Osteoblast (primary cell): Measurements from ENCODE around the gene MIS12. TPM values are rescaled to one million over a fixed set of nuclear protein-coding genes. Genes with fewer than 3 reads are reported as not detected.

ENCODE experiments used
- DNase-seq: peaks from one replicate; pipeline ENCODE4 v3.0.0; 2011; ENCODE audit warnings: low spot score, mixed read lengths; ENCODE audit not compliant: insufficient read length; ENCODE audit errors: missing footprints
- H2AFZ ChIP-seq: 2 replicates; pipeline ENCODE4 v1.6.0; 2011; ENCODE audit warnings: mild to moderate bottlenecking, low read length
- H3K27ac ChIP-seq: 2 replicates; pipeline ENCODE4 v1.5.1; 2011; ENCODE audit warnings: mild to moderate bottlenecking, low read depth, low read length, moderate library complexity
- H3K27me3 ChIP-seq: 2 replicates; pipeline ENCODE4 v1.6.0; 2012; ENCODE audit warnings: mild to moderate bottlenecking, control low read depth, inconsistent platforms, low read length, moderate library complexity; ENCODE audit not compliant: insufficient read depth
- H3K36me3 ChIP-seq: 2 replicates; pipeline ENCODE4 v1.5.1; 2011; ENCODE audit warnings: mild to moderate bottlenecking, low read length, control low read depth, moderate library complexity; ENCODE audit not compliant: insufficient read depth
- H3K4me1 ChIP-seq: 2 replicates; pipeline ENCODE4 v1.5.1; 2011; ENCODE audit warnings: mild to moderate bottlenecking, low read length, control low read depth, moderate library complexity; ENCODE audit not compliant: insufficient read depth
- H3K4me2 ChIP-seq: 2 replicates; pipeline ENCODE4 v1.6.0; 2011; ENCODE audit warnings: mild to moderate bottlenecking, low read length; ENCODE audit not compliant: insufficient read depth
- H3K4me3 ChIP-seq: fragments of 200-600 bp; sonication (generic); 3 replicates; pipeline ENCODE4 v1.5.1; 2012; ENCODE audit warnings: mild to moderate bottlenecking, low read length, inconsistent platforms; ENCODE audit not compliant: insufficient read depth
- H3K79me2 ChIP-seq: 2 replicates; pipeline ENCODE4 v1.6.0; 2012; ENCODE audit warnings: mild to moderate bottlenecking, low read length, control low read depth, inconsistent platforms; ENCODE audit not compliant: insufficient read depth
- H3K9me3 ChIP-seq: 2 replicates; pipeline ENCODE4 v1.5.1; 2011; ENCODE audit warnings: low read depth, low read length, control low read depth
- H4K20me1 ChIP-seq: 2 replicates; pipeline ENCODE4 v1.6.0; 2012; ENCODE audit warnings: mild to moderate bottlenecking, low read length, control low read depth; ENCODE audit not compliant: insufficient read depth
- CTCF ChIP-seq: IDR thresholded peaks from 2 replicates; pipeline ENCODE4 v1.5.1; 2011; ENCODE audit warnings: mild to moderate bottlenecking, low read depth, low read length, moderate library complexity; ENCODE audit errors: extremely low read depth
- total RNA-seq: library from RNA; depleted of rRNA; stranded (reverse); fragments of >200 nt; gene quantifications from 2 replicates; pipeline ENCODE4 v1.2.3, GENCODE V29; 2012

Gene MIS12
- total RNA-seq, 1 donor: 10.9 TPM

GRCh38 chr17:5516060-5516792 lies 29.9 kb downstream of the MIS12 start:
- no peak overlapping the region for H2AFZ ChIP-seq
- H3K4me3 ChIP-seq: no peak overlapping the region
- peak; percentile 94 for DNase-seq
- peaks cover 22% of the 10 kb centered on the region for H3K36me3 ChIP-seq
- H3K27ac ChIP-seq: peak overlapping the region; percentile 72
- no peaks in the 10 kb centered on the region for H4K20me1 ChIP-seq
- H3K27me3 ChIP-seq: no peaks in the 10 kb centered on the region
- H3K4me2 ChIP-seq: peak overlapping the region; percentile 37
- no peaks in the 10 kb centered on the region for H3K9me3 ChIP-seq
- peaks cover 20% of the 10 kb centered on the region for H3K4me1 ChIP-seq
- no peak for TF ChIP-seq CTCF
- H3K79me2 ChIP-seq: peaks cover 3% of the 10 kb centered on the region

- TF ChIP-seq CTCF: no peak
These were observed 36.1 kb downstream of the MIS12 start for GRCh38 chr17:5522476-5522875.

GRCh38 chr17:5523249-5523648 lies 36.9 kb downstream of the MIS12 start:
- Histone ChIP-seq H3K79me2 (no peaks in the 10 kb centered on the region), H3K27ac (no peak overlapping the region), H3K4me2 (no peak overlapping the region), H3K4me3 (no peak overlapping the region), H2AFZ (no peak overlapping the region), H3K9me3 (no peaks in the 10 kb centered on the region), H4K20me1 (no peaks in the 10 kb centered on the region), H3K36me3 (peaks cover 49% of the 10 kb centered on the region), H3K27me3 (no peaks in the 10 kb centered on the region), H3K4me1 (peaks cover 15% of the 10 kb centered on the region)
- no peak for TF ChIP-seq CTCF
- no peak for DNase-seq

More at GRCh38 chr17:5522476-5522875, 36.1 kb downstream of the MIS12 start:
- no peak overlapping the region for H3K4me2 ChIP-seq
- peaks cover 14% of the 10 kb centered on the region for H3K4me1 ChIP-seq
- peaks cover 42% of the 10 kb centered on the region for H3K36me3 ChIP-seq
- H3K27me3 ChIP-seq: no peaks in the 10 kb centered on the region
- no peak for DNase-seq
- no peak overlapping the region for H2AFZ ChIP-seq
- no peak overlapping the region for H3K27ac ChIP-seq
- H3K4me3 ChIP-seq: no peak overlapping the region
- H4K20me1 ChIP-seq: no peaks in the 10 kb centered on the region
- no peaks in the 10 kb centered on the region for H3K9me3 ChIP-seq
- no peaks in the 10 kb centered on the region for H3K79me2 ChIP-seq

GRCh38 chr17:5526821-5527598 lies 40.6 kb downstream of the MIS12 start:
- Histone ChIP-seq H3K36me3 (peaks cover 69% of the 10 kb centered on the region), H3K4me1 (peaks cover 15% of the 10 kb centered on the region), H3K9me3 (no peaks in the 10 kb centered on the region), H3K27me3 (no peaks in the 10 kb centered on the region), H3K4me2 (peak overlapping the region; percentile 42), H4K20me1 (no peaks in the 10 kb centered on the region), H3K79me2 (no peaks in the 10 kb centered on the region), H2AFZ (peak overlapping the region; percentile 25), H3K27ac (peak overlapping the region; percentile 98), H3K4me3 (no peak overlapping the region)
- no peak for TF ChIP-seq CTCF
- peak; percentile 94 for DNase-seq
